ENCODE data around the gene LRRC4B.
"Not testable (repeated sequence)": the region's sequence is repeated elsewhere in the genome, so short reads cannot be mapped to it uniquely, and the experiment has no call there.

Gene LRRC4B

DNA sequence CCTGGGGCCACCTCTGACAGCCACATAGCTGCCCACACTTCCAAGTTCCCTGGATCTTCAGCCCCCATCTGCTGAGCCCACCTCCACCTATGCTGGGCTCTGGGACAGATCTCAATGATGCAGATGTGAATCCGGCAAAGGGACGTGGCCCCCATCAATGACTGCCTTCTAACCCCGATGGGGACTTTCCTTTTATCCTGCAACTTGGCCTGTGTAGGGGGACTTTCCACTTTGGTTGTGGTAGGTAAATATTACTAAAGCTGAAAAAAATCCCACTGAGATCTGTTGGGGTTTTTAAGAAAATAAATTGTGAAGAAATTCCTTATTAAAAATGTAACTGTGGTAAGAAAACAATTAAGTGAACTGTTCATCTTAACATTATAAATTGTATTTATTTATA is 33.8 kb downstream of the LRRC4B start:
- TF ChIP-seq, protein P1, sequence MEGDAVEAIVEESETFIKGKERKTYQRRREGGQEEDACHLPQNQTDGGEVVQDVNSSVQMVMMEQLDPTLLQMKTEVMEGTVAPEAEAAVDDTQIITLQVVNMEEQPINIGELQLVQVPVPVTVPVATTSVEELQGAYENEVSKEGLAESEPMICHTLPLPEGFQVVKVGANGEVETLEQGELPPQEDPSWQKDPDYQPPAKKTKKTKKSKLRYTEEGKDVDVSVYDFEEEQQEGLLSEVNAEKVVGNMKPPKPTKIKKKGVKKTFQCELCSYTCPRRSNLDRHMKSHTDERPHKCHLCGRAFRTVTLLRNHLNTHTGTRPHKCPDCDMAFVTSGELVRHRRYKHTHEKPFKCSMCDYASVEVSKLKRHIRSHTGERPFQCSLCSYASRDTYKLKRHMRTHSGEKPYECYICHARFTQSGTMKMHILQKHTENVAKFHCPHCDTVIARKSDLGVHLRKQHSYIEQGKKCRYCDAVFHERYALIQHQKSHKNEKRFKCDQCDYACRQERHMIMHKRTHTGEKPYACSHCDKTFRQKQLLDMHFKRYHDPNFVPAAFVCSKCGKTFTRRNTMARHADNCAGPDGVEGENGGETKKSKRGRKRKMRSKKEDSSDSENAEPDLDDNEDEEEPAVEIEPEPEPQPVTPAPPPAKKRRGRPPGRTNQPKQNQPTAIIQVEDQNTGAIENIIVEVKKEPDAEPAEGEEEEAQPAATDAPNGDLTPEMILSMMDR (conservative IDR thresholded peaks at IDR 0.05; ENCODE audit: control insufficient read depth, insufficient read depth, low read depth, low read length) = no peak
- no peak overlapping the region for H3K4me3 ChIP-seq (ENCODE audit: control insufficient read depth, low read depth, low read length)
- no peak for DNase-seq (ENCODE audit: low read depth)

DNA sequence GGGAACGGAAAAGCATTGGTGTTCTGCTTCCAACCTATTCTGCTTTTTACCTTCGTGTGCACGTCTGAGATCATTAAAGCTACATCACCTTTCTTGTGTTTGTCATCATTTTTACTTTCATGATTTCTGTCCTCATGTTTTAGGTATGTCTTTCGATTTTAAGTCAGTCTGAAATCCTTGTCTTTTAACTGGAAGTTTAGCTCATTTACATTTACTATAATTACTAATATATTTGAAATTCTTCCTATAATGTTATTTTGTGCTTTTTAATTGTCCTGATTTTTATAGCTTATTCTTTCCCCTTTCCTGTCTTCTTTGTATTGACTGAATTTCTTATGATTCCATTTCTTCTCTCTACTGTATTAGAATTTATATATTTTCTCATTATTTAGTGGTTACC is 35.3 kb downstream of the LRRC4B start:
- TF ChIP-seq, protein P1 (conservative IDR thresholded peaks at IDR 0.05; ENCODE audit: control insufficient read depth, insufficient read depth, low read depth, low read length) = no peak
- H3K4me3 ChIP-seq (ENCODE audit: control insufficient read depth, low read depth, low read length) = no peak overlapping the region
- DNase-seq (ENCODE audit: low read depth) = no peak

DNA sequence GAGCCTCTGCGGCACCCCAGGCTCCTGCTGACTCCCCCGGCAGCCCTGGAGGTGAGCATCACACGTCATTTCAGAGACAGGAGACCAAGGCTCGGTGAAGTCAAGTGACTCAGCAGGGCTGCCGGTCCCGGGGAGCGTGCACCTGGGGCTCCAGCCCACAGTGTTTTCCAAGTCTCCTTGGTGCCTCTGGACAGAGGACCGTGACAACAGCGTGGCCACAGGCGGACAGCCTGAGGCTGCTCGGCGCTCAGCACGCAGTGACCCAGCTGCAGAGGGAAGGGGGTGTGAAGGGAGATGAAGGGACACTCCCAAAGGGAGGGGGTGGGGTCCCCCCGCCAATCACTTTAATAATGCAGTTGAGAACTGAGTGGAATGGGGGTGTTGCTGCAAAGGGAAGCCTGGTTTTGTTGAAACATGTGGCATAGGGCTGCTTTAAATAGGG is 37.0 kb downstream of the LRRC4B start:
- DNase-seq (ENCODE audit: low read depth) = no peak
- TF ChIP-seq, protein P1 (conservative IDR thresholded peaks at IDR 0.05; ENCODE audit: control insufficient read depth, insufficient read depth, low read depth, low read length) = no peak
- no peak overlapping the region for H3K4me3 ChIP-seq (ENCODE audit: control insufficient read depth, low read depth, low read length)

DNA sequence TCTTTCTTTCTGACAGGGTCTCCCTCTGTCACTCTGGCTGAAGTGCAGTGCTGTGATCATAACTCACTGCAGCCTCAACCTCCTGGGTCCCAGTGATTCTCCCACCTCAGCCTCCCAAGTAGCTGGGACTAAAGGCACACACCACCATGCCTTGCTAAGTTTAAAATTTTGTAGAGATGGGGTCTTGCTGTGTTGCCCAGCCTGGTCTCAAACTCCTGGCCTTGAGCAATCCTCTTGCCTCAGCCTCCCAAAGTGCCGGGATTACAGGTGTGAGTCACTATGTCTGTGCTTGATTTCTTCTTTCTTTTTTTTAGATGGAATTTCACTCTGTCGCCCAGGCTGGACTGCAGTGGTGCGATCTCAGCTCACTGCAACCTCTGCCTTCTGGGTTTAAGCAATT is 40.2 kb downstream of the LRRC4B start:
- DNase-seq (ENCODE audit: low read depth); H3K4me3 ChIP-seq (ENCODE audit: control insufficient read depth, low read depth, low read length): not testable (repeated sequence)

DNA sequence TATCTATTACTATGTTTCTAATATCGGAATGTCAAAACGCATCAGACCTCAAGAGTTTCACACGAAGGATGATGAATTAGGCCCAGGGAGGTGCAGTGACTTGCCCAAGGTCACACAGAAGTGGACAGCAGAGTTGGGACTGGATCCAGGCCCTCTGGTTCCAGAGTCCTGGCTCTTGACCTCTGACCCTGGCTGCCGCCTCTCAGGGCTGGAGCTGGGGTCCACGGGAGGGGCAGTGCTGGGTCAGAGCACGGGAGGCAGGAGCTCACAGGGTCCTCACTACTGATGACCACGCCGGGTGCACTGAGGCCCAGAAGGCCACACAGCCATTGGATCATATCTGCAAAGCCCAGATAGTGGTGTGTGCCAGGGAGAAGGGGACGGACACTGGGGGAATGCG is 45.4 kb downstream of the LRRC4B start:
- no peak overlapping the region for H3K4me3 ChIP-seq (ENCODE audit: control insufficient read depth, low read depth, low read length)
- TF ChIP-seq, protein P1 (conservative IDR thresholded peaks at IDR 0.05; ENCODE audit: control insufficient read depth, insufficient read depth, low read depth, low read length) = no peak
- no peak for DNase-seq (ENCODE audit: low read depth)

DNA sequence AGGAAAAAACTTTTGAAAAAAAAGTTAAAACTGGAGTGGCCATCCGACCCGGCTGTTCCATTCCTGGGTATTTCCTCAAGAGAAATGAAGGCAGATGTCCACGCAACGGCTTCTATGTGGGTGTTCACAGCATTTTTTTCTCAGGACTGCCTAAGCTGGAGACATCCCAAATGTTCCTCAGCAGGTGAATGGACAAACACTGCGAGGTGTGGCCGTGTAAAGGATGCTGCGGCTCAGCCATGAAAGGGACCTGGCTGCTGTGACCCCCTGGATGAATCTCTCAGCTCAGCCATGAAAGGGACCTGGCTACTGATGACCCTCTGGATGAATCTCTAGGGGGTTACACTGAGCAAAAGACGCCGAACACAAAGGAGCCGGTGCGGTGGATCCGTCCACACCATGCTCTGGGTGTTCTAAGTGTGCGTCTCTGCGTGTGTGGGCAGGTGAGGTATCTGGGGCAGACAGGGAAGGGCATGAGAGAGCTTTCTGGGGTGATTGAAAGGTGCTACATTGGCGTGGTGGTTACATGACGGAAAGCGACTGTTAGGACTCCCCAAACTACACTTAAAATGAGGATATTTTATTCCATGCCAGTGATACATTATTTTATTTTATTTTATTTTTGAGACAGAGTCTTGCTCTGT is 47.3 kb downstream of the LRRC4B start:
- no peak overlapping the region for H3K4me3 ChIP-seq (ENCODE audit: control insufficient read depth, low read depth, low read length)
- no peak for DNase-seq (ENCODE audit: low read depth)
- TF ChIP-seq, protein P1 (conservative IDR thresholded peaks at IDR 0.05; ENCODE audit: control insufficient read depth, insufficient read depth, low read depth, low read length) = no peak

DNA sequence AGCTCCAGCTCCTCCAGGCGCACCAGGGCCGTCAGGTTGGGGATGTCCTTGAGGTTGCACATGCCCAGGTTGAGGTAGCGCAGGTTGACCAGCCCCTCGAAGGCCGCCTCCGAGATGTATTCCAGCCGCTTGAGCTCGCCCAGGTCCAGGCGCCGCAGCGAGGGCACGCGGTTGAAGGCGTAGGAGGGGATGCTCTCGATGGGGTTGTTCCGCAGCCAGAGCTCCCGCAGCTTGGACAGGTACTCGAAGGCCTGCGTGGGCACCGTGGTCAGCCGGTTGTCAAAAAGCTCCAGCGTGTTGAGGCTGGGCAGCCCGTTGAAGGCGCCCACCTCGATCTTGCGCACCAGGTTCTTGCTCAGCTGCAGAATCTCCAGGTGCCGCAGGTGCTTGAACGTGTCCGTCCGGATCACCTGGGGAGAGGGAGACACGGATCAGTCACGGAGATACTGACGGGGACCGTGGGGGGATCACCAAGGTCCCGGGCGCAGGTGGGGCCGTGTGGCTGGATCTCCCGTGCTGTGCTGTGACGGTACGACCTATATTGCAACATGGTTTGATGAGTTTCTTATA is 49.1 kb downstream of the LRRC4B start:
- H3K4me3 ChIP-seq (ENCODE audit: control insufficient read depth, low read depth, low read length) = no peak overlapping the region
- TF ChIP-seq, protein P1 (conservative IDR thresholded peaks at IDR 0.05; ENCODE audit: control insufficient read depth, insufficient read depth, low read depth, low read length) = no peak
- no peak for DNase-seq (ENCODE audit: low read depth)
